Measurements from ENCODE around the gene SCP2D1.
"Not testable (repeated sequence)": the region's sequence is repeated elsewhere in the genome, so short reads cannot be mapped to it uniquely, and the experiment has no call there.

The SCP2D1 gene

DNA sequence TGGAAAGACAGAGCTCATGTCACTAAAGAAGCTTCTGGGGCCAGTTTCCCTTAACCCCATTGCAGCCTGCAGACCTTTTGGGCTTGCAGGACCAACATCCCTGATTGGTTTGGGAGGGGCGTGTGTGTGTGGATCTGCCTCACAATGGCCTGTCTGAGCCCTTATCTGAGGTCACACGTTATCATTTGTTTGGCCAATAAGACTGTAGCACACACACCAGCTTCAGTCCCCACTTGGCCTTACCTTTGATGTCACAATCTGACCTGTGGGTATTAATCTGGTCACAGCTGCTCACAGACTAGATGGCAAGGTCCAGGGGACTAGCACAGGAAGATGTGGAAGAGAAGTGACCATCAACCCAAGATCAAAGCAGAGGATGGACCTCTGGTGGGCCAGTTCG, at the start of gene SCP2D1:
SCP2D1 (plus strand) TSS at position 301 of the 400 bp plus-strand sequence; CDS start at position 334, 33 bp downstream.
- Histone ChIP-seq H3K36me3 (ENCODE audit: control insufficient read depth in 5 of 5, insufficient read depth in 5 of 5, low read length in 5 of 5) (no peaks in the 10 kb centered on the region), H3K27ac (ENCODE audit: low read depth, low read length) (no peak within 1 kb of the TSS), H3K9ac (ENCODE audit: low read length in 5 of 5) (no peak within 1 kb of the TSS), H3K9me3 (ENCODE audit: control insufficient read depth in 5 of 5, low read length in 5 of 5) (no peaks in the 10 kb centered on the region), H3K27me3 (ENCODE audit: control insufficient read depth in 5 of 5, insufficient read depth in 4 of 5, low read length in 5 of 5) (no peaks in the 10 kb centered on the region), H3K4me3 (ENCODE audit: low read depth in 1 of 5, low read length in 5 of 5) (no peak within 1 kb of the TSS), H3K4me1 (ENCODE audit: control insufficient read depth in 5 of 5, insufficient read depth in 5 of 5, low read length in 5 of 5) (no peaks in the 10 kb centered on the region)

DNA sequence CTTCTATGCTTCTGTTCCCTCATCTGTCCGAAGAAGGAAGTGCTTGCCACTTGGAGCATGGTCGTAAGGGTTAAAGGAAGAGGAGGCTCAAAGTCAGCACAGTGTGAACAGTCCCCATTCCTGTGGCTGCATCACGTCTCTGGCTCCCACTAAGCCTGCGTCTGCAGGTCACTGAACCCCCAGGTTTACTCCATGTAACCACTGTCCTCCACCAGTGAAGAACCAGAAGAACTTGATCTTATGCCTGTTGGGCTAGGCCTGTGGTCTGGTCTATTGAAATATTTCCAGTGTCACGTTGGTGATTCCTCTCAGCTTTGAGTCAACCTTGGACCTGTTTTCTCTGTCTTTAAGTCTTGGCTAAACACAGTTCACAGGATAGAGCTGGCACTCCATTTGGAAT, 45.9 kb upstream of the SCP2D1 start:
- H3K27ac ChIP-seq (ENCODE audit: low read depth, low read length) = no peak overlapping the region
- peaks cover 0 to 14% (median 10%) of the 10 kb centered on the region in 5 donors for H3K36me3 ChIP-seq (ENCODE audit: control insufficient read depth in 5 of 5, insufficient read depth in 5 of 5, low read length in 5 of 5)
- H3K9me3 ChIP-seq (ENCODE audit: control insufficient read depth in 5 of 5, low read length in 5 of 5) = no peaks in the 10 kb centered on the region
- H3K27me3 ChIP-seq (ENCODE audit: control insufficient read depth in 5 of 5, insufficient read depth in 4 of 5, low read length in 5 of 5) = no peaks in the 10 kb centered on the region
- no peak overlapping the region for H3K4me3 ChIP-seq (ENCODE audit: low read depth in 1 of 5, low read length in 5 of 5)
- no peaks in the 10 kb centered on the region for H3K4me1 ChIP-seq (ENCODE audit: control insufficient read depth in 5 of 5, insufficient read depth in 5 of 5, low read length in 5 of 5)
- H3K9ac ChIP-seq (ENCODE audit: low read length in 5 of 5) = no peak overlapping the region

- H3K36me3 ChIP-seq (ENCODE audit: control insufficient read depth in 5 of 5, insufficient read depth in 5 of 5, low read length in 5 of 5) = no peaks in the 10 kb centered on the region
- no peaks in the 10 kb centered on the region for H3K9me3 ChIP-seq (ENCODE audit: control insufficient read depth in 5 of 5, low read length in 5 of 5)
- no peaks in the 10 kb centered on the region for H3K27me3 ChIP-seq (ENCODE audit: control insufficient read depth in 5 of 5, insufficient read depth in 4 of 5, low read length in 5 of 5)
- H3K9ac ChIP-seq (ENCODE audit: low read length in 5 of 5) = no peak overlapping the region
- no peaks in the 10 kb centered on the region for H3K4me1 ChIP-seq (ENCODE audit: control insufficient read depth in 5 of 5, insufficient read depth in 5 of 5, low read length in 5 of 5)
- H3K4me3 ChIP-seq (ENCODE audit: low read depth in 1 of 5, low read length in 5 of 5) = no peak overlapping the region
- H3K27ac ChIP-seq (ENCODE audit: low read depth, low read length) = no peak overlapping the region
These were observed 40.0 kb upstream of the SCP2D1 start for GRCh38 chr20:18773566-18773965.

DNA sequence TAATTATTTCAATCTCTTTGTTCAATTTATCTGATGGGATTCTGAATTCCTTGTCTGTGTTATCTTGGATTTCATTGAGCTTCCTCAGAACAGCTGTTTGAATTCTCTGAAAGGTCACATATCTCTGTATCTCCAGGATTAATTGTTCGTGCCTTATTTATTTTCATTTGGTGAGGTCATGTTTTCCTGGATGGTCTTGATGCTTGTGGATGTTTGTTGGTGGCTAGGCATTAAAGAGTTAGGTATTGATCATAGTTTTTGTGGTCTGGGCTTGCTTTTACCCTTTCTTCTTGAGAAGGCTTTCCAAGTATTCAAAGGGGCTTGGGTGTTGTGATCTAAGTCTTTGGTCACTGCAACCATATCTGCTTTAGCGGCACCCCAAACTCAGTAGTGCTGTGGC, 39.4 kb upstream of the SCP2D1 start:
- no peak overlapping the region for H3K27ac ChIP-seq (ENCODE audit: low read depth, low read length)
- no peak overlapping the region for H3K9ac ChIP-seq (ENCODE audit: low read length in 5 of 5)
- no peak overlapping the region for H3K4me3 ChIP-seq (ENCODE audit: low read depth in 1 of 5, low read length in 5 of 5)
- H3K27me3 ChIP-seq (ENCODE audit: control insufficient read depth in 5 of 5, insufficient read depth in 4 of 5, low read length in 5 of 5) = no peaks in the 10 kb centered on the region
- no peaks in the 10 kb centered on the region for H3K4me1 ChIP-seq (ENCODE audit: control insufficient read depth in 5 of 5, insufficient read depth in 5 of 5, low read length in 5 of 5)
- H3K9me3 ChIP-seq (ENCODE audit: control insufficient read depth in 5 of 5, low read length in 5 of 5) = no peaks in the 10 kb centered on the region
- no peaks in the 10 kb centered on the region for H3K36me3 ChIP-seq (ENCODE audit: control insufficient read depth in 5 of 5, insufficient read depth in 5 of 5, low read length in 5 of 5)

DNA sequence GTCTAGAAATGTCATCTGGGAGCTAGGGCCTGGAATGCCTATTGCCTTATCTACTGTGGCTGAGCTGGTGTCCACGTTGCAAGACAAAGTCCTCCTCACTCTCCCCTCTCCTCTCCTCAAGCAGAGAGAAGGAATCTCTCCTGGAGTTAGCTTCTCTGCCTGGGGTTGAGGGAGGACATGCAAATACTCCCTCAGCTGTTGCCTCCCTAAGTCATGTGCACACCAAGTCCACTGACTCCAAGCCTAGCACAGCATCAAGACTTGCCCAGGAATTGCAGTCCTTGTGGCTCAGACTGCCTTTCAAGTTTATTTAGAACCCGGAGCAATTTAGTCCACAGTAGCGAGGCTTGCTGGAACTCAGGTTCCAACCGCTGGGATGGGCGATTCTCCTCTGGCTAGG, 38.0 kb upstream of the SCP2D1 start:
- Histone ChIP-seq H3K27ac (ENCODE audit: low read depth, low read length) (no peak overlapping the region), H3K9ac (ENCODE audit: low read length in 5 of 5) (no peak overlapping the region), H3K4me1 (ENCODE audit: control insufficient read depth in 5 of 5, insufficient read depth in 5 of 5, low read length in 5 of 5) (no peaks in the 10 kb centered on the region), H3K36me3 (ENCODE audit: control insufficient read depth in 5 of 5, insufficient read depth in 5 of 5, low read length in 5 of 5) (no peaks in the 10 kb centered on the region), H3K27me3 (ENCODE audit: control insufficient read depth in 5 of 5, insufficient read depth in 4 of 5, low read length in 5 of 5) (no peaks in the 10 kb centered on the region), H3K4me3 (ENCODE audit: low read depth in 1 of 5, low read length in 5 of 5) (no peak overlapping the region), H3K9me3 (ENCODE audit: control insufficient read depth in 5 of 5, low read length in 5 of 5) (no peaks in the 10 kb centered on the region)

GRCh38 chr20:18778690-18779392, 34.7 kb upstream of the SCP2D1 start:
- Histone ChIP-seq H3K27ac (ENCODE audit: low read depth, low read length) (no peak overlapping the region), H3K4me3 (ENCODE audit: low read depth in 1 of 5, low read length in 5 of 5) (no peak overlapping the region), H3K9ac (ENCODE audit: low read length in 5 of 5) (no peak overlapping the region), H3K9me3 (ENCODE audit: control insufficient read depth in 5 of 5, low read length in 5 of 5) (no peaks in the 10 kb centered on the region), H3K27me3 (ENCODE audit: control insufficient read depth in 5 of 5, insufficient read depth in 4 of 5, low read length in 5 of 5) (no peaks in the 10 kb centered on the region), H3K36me3 (ENCODE audit: control insufficient read depth in 5 of 5, insufficient read depth in 5 of 5, low read length in 5 of 5) (no peaks in the 10 kb centered on the region), H3K4me1 (ENCODE audit: control insufficient read depth in 5 of 5, insufficient read depth in 5 of 5, low read length in 5 of 5) (no peaks in the 10 kb centered on the region)

- no peak overlapping the region for H3K9ac ChIP-seq (ENCODE audit: low read length in 5 of 5)
- H3K4me1 ChIP-seq (ENCODE audit: control insufficient read depth in 5 of 5, insufficient read depth in 5 of 5, low read length in 5 of 5) = no peaks in the 10 kb centered on the region
- no peak overlapping the region for H3K27ac ChIP-seq (ENCODE audit: low read depth, low read length)
- no peaks in the 10 kb centered on the region for H3K27me3 ChIP-seq (ENCODE audit: control insufficient read depth in 5 of 5, insufficient read depth in 4 of 5, low read length in 5 of 5)
- no peaks in the 10 kb centered on the region for H3K9me3 ChIP-seq (ENCODE audit: control insufficient read depth in 5 of 5, low read length in 5 of 5)
- H3K4me3 ChIP-seq (ENCODE audit: low read depth in 1 of 5, low read length in 5 of 5) = no peak overlapping the region
- no peaks in the 10 kb centered on the region for H3K36me3 ChIP-seq (ENCODE audit: control insufficient read depth in 5 of 5, insufficient read depth in 5 of 5, low read length in 5 of 5)
These were observed 33.0 kb upstream of the SCP2D1 start for GRCh38 chr20:18780385-18781130.

DNA sequence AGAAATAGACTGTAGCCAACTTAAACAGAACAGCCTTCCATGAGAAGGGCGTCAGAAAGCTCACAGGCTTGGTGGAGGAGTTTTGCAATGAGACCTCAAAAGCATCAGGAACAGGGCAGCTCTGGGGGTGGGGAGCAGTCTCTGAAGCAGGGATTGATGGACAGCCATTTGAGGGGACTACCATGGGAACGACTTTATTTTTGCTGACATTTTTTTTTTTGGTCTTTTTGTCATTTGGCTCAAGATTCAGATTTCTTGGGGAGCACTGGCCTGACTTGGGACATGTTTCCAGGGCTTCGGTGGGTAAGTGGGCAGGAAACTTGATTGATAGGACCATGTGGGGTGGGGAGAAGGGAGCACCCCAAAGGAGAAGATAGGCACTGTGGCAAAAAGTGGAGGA, 32.1 kb upstream of the SCP2D1 start:
- no peak overlapping the region for H3K4me3 ChIP-seq (ENCODE audit: low read depth in 1 of 5, low read length in 5 of 5)
- H3K9me3 ChIP-seq (ENCODE audit: control insufficient read depth in 5 of 5, low read length in 5 of 5) = no peaks in the 10 kb centered on the region
- H3K4me1 ChIP-seq (ENCODE audit: control insufficient read depth in 5 of 5, insufficient read depth in 5 of 5, low read length in 5 of 5) = no peaks in the 10 kb centered on the region
- no peaks in the 10 kb centered on the region for H3K27me3 ChIP-seq (ENCODE audit: control insufficient read depth in 5 of 5, insufficient read depth in 4 of 5, low read length in 5 of 5)
- no peak overlapping the region for H3K27ac ChIP-seq (ENCODE audit: low read depth, low read length)
- H3K36me3 ChIP-seq (ENCODE audit: control insufficient read depth in 5 of 5, insufficient read depth in 5 of 5, low read length in 5 of 5) = no peaks in the 10 kb centered on the region
- no peak overlapping the region for H3K9ac ChIP-seq (ENCODE audit: low read length in 5 of 5)

- H3K9ac ChIP-seq (ENCODE audit: low read length in 5 of 5) = no peak overlapping the region
These were observed 30.1 kb upstream of the SCP2D1 start for GRCh38 chr20:18783385-18783959.

DNA sequence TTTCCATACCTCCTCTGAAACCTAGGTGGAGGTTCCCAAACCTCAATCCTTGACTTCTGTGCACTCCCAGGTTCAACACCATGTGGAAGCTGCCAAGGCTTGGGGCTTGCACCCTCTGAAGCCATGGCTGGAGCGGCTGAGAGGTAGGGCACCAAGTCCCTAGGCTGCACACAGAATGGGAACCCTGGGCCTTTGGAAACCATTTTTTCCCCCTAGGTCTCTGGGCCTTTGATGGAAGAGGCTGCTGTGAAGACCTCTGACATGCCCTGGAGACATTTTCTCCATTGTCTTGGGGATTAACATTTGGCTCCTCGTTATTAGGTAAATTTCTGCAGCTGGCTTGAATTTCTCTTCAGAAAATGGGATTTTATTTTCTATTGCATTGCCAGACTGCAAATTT, 26.5 kb upstream of the SCP2D1 start:
- not testable (repeated sequence) for H3K4me1 ChIP-seq (ENCODE audit: control insufficient read depth in 5 of 5, insufficient read depth in 5 of 5, low read length in 5 of 5); H3K27me3 ChIP-seq (ENCODE audit: control insufficient read depth in 5 of 5, insufficient read depth in 4 of 5, low read length in 5 of 5); H3K4me3 ChIP-seq (ENCODE audit: low read depth in 1 of 5, low read length in 5 of 5); H3K9me3 ChIP-seq (ENCODE audit: control insufficient read depth in 5 of 5, low read length in 5 of 5); H3K9ac ChIP-seq (ENCODE audit: low read length in 5 of 5); H3K27ac ChIP-seq (ENCODE audit: low read depth, low read length); H3K36me3 ChIP-seq (ENCODE audit: control insufficient read depth in 5 of 5, insufficient read depth in 5 of 5, low read length in 5 of 5)

More at GRCh38 chr20:18783385-18783959, 30.1 kb upstream of the SCP2D1 start:
- Histone ChIP-seq H3K27me3 (ENCODE audit: control insufficient read depth in 5 of 5, insufficient read depth in 4 of 5, low read length in 5 of 5) (no peaks in the 10 kb centered on the region), H3K4me3 (ENCODE audit: low read depth in 1 of 5, low read length in 5 of 5) (no peak overlapping the region), H3K4me1 (ENCODE audit: control insufficient read depth in 5 of 5, insufficient read depth in 5 of 5, low read length in 5 of 5) (no peaks in the 10 kb centered on the region), H3K36me3 (ENCODE audit: control insufficient read depth in 5 of 5, insufficient read depth in 5 of 5, low read length in 5 of 5) (no peaks in the 10 kb centered on the region), H3K27ac (ENCODE audit: low read depth, low read length) (no peak overlapping the region), H3K9me3 (ENCODE audit: control insufficient read depth in 5 of 5, low read length in 5 of 5) (no peaks in the 10 kb centered on the region)

Data from subcutaneous abdominal adipose tissue (tissue), 5 donors.